Stimulated activated CD8-positive, alpha-beta memory T cell treated with anti-CD3 and anti-CD28 coated beads, Interleukin-4, amount 100 ng/mL, for 4 hours (primary cell): ENCODE measurements around the gene SSUH2.
"Not testable (repeated sequence)": the region's sequence is repeated elsewhere in the genome, so short reads cannot be mapped to it uniquely, and the experiment has no call there.

Experiments used
- DNase-seq, 2 donors: peaks; one replicate each; pipeline ENCODE4 v3.0.0-alpha.2; 2020; ENCODE audit warnings: low read depth in 2 of 2, low spot score in 1 of 2

SSUH2 gene

GRCh38 chr3:8659242-8659641, 14.6 kb upstream of the SSUH2 start:
- DNase-seq = no peak

- DNase-seq = no peak
Measured at GRCh38 chr3:8658306-8659212, 14.0 kb upstream of the SSUH2 start.

GRCh38 chr3:8657804-8658305, 13.3 kb upstream of the SSUH2 start:
- DNase-seq = no peak

- no peak for DNase-seq
Measured at GRCh38 chr3:8656240-8656639, 11.6 kb upstream of the SSUH2 start.

- no peak for DNase-seq
Measured at GRCh38 chr3:8655387-8655835, 10.8 kb upstream of the SSUH2 start.

GRCh38 chr3:8654572-8655329, 10.2 kb upstream of the SSUH2 start:
- DNase-seq = not testable (repeated sequence)

- DNase-seq = no peak
Measured at GRCh38 chr3:8653800-8654408, 9.3 kb upstream of the SSUH2 start.

- no peak for DNase-seq
Measured at GRCh38 chr3:8652324-8652987, 7.9 kb upstream of the SSUH2 start.

GRCh38 chr3:8651418-8652323, 7.1 kb upstream of the SSUH2 start:
- no peak for DNase-seq

- DNase-seq = no peak
Measured at GRCh38 chr3:8650583-8651416, 6.2 kb upstream of the SSUH2 start.

- DNase-seq = no peak
Measured at GRCh38 chr3:8649757-8650156, 5.2 kb upstream of the SSUH2 start.

GRCh38 chr3:8648909-8649741, 4.5 kb upstream of the SSUH2 start:
- no peak for DNase-seq

- DNase-seq = no peak
Measured at GRCh38 chr3:8647137-8647985, 2.8 kb upstream of the SSUH2 start.

GRCh38 chr3:8646313-8646938, 1.8 kb upstream of the SSUH2 start:
- no peak for DNase-seq

- DNase-seq = no peak
Measured at GRCh38 chr3:8645712-8646111, 1.1 kb upstream of the SSUH2 start.

GRCh38 chr3:8643693-8644365, 769 bp downstream of the SSUH2 start:
- DNase-seq = no peak
